Liver (tissue), 9 donors: Measurements from ENCODE around the gene SUCO. TPM values are rescaled to one million over a fixed set of nuclear protein-coding genes. Genes with fewer than 3 reads are reported as not detected.

ENCODE experiments used
- DNase-seq: peaks from one replicate; pipeline ENCODE4 v3.0.0-alpha.2; 2017; ENCODE audit warnings: low spot score
- H3K27ac ChIP-seq, 2 donors: one replicate each; pipeline ENCODE4 v1.7.0; 2013; ENCODE audit warnings: inconsistent platforms in 2 of 2, low read length in 2 of 2, control low read depth in 1 of 2, low read depth in 1 of 2, mild to moderate bottlenecking in 1 of 2
- H3K27me3 ChIP-seq, 4 donors: one replicate each; pipeline versions ENCODE4 v1.6.1 to v1.7.0; 2013; ENCODE audit warnings: low read length in 3 of 4, inconsistent platforms in 1 of 4, mild to moderate bottlenecking in 1 of 4, moderate library complexity in 1 of 4; ENCODE audit not compliant: control insufficient read depth in 4 of 4, insufficient read depth in 4 of 4
- H3K36me3 ChIP-seq, 4 donors: one replicate each; pipeline versions ENCODE4 v1.6.1 to v1.7.0; 2013; ENCODE audit warnings: low read length in 3 of 4, mild to moderate bottlenecking in 3 of 4, low read depth in 1 of 4, moderate library complexity in 1 of 4; ENCODE audit not compliant: control insufficient read depth in 4 of 4, insufficient read depth in 3 of 4
- H3K4me1 ChIP-seq, 4 donors: one replicate each; pipeline versions ENCODE4 v1.6.1 to v1.7.0; 2013; ENCODE audit warnings: low read length in 3 of 4, mild to moderate bottlenecking in 3 of 4, moderate library complexity in 1 of 4; ENCODE audit not compliant: control insufficient read depth in 4 of 4, insufficient read depth in 4 of 4
- H3K4me3 ChIP-seq, 3 donors: one replicate each; pipeline versions ENCODE4 v1.6.1 to v1.7.0; 2013; ENCODE audit warnings: low read length in 3 of 3, control low read depth in 1 of 3, low read depth in 1 of 3, mild to moderate bottlenecking in 1 of 3
- H3K9ac ChIP-seq, 2 donors: one replicate each; pipeline ENCODE4 v1.7.0; 2013; ENCODE audit warnings: low read length in 2 of 2, mild to moderate bottlenecking in 2 of 2, moderate library complexity in 2 of 2, control low read depth in 1 of 2, low read depth in 1 of 2
- H3K9me3 ChIP-seq, 4 donors: one replicate each; pipeline versions ENCODE4 v1.6.1 to v1.7.0; 2013; ENCODE audit warnings: low read length in 3 of 4; ENCODE audit not compliant: control insufficient read depth in 4 of 4
- CTCF ChIP-seq: fragments of 150-350 bp; IDR thresholded peaks from 2 replicates; pipeline ENCODE4 v1.5.1; 2017; ENCODE audit warnings: improper control_type of control experiment, low read depth, low read length; ENCODE audit not compliant: missing input control
- EGR1 ChIP-seq, 2 donors: IDR thresholded peaks; 2 replicates each; pipeline ENCODE4 v1.6.1; 2016 to 2018; ENCODE audit warnings: antibody characterized with exemption in 2 of 2, low read depth in 2 of 2
- FOXA1 ChIP-seq: IDR thresholded peaks from 2 replicates; pipeline ENCODE4 v1.6.1; 2016; ENCODE audit warnings: antibody characterized with exemption
- HNF4A ChIP-seq, 2 donors: conservative IDR thresholded peaks; 2 replicates each; pipeline ENCODE4 v1.6.1; 2016; ENCODE audit warnings: antibody characterized with exemption in 2 of 2, mild to moderate bottlenecking in 2 of 2
- JUND ChIP-seq, 2 donors: IDR thresholded peaks; 2 replicates each; pipeline ENCODE4 v1.6.1; 2016; ENCODE audit warnings: antibody characterized with exemption in 2 of 2
- RAD21 ChIP-seq, 2 donors: IDR thresholded peaks; 2 replicates each; pipeline ENCODE4 v1.6.1; 2016; ENCODE audit warnings: antibody characterized with exemption in 2 of 2, mild to moderate bottlenecking in 2 of 2
- SP1 ChIP-seq: IDR thresholded peaks from 2 replicates; pipeline ENCODE4 v1.6.1; 2018; ENCODE audit warnings: antibody characterized with exemption, mild to moderate bottlenecking
- ZBTB33 ChIP-seq: IDR thresholded peaks from 2 replicates; pipeline ENCODE4 v1.6.1; 2016; ENCODE audit warnings: antibody characterized with exemption
- WGBS: extraction: QIAGEN DNeasy Blood & Tissue Kit; methylation state at CpG from one replicate; pipeline ENCODE4 v1.1.7; 2013; 5-methylcytosine and 5-hydroxymethylcytosine counted together
- polyA plus RNA-seq, 2 donors: library from polyadenylated mRNA; stranded (reverse) in 1 of 2; unstranded in 1 of 2; fragments of 200-250 nt in 1 of 2; fragments of >200 nt in 1 of 2; fragmentation: Nextera tagmentation in 1 of 2; extraction: Ambion mirVana in 1 of 2; gene quantifications; one replicate each; pipeline versions ENCODE4 v1.2.1 to v1.2.3, GENCODE V29; 2013 to 2015
- total RNA-seq, 2 donors: library from RNA; depleted of rRNA; stranded (reverse); fragments of >200 nt; gene quantifications; one replicate each; pipeline ENCODE4 v1.2.3, GENCODE V29; 2014
- TF ChIP-seq, protein P1 (sequence below): IDR thresholded peaks from 2 replicates; pipeline ENCODE4 v1.6.1; 2016; ENCODE audit warnings: antibody characterized with exemption, mild to moderate bottlenecking
- donor health status: healthy.
- donor health status: healthy.
- donor health status: healthy.
- donor health status: healthy.
- donor health status: healthy.

SUCO gene
- total and polyA plus RNA-seq, 4 donors: 2.8 to 38.1 (median 8.5) TPM

GRCh38 chr1:172544481-172545104, 11.6 kb downstream of the SUCO start:
- Histone ChIP-seq H3K9ac (no peak overlapping the region), H3K27me3 (no peaks in the 10 kb centered on the region), H3K27ac (no peak overlapping the region), H3K4me3 (no peak overlapping the region), H3K36me3 (no peaks in the 10 kb centered on the region), H3K9me3 (no peaks in the 10 kb centered on the region), H3K4me1 (peaks cover 0 to 6% (median 2%) of the 10 kb centered on the region in 4 donors)
- TF ChIP-seq HNF4A (conservative IDR thresholded peaks at IDR 0.05): no peak
- DNase-seq: no peak
- 91% methylated on average over 2 of the region's 2 CpGs for WGBS

DNA sequence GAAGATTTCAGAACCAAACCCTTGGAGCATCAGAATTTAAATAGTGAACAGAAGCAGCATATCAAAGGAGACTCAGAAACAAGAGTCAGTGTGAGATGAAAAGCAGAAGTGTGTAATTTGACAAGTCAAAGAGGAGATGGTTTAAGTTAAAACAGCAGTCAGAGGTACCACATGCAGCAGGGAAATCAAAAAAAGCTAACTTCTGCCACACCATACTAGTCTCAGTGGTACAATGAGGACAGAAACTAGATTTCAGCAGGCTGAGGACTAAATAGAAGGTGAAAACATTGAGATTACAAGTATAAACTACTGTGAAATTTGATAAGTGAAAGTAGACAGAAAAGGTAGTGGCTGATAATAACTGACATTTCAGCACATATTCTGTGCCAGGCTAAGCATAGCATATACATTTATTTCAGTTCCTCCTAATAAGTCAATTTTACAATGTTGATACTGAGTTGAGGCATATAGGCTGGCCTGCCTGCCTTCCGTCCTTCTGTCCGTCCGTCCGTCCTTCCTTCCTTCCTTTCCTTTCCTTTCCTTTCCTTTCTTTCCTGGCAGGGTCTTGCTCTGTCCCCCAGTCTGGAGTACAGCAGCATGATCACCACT, 12.6 kb downstream of the SUCO start:
- TF ChIP-seq JUND (IDR thresholded peaks at IDR 0.05): no peak
- TF ChIP-seq, protein P1, sequence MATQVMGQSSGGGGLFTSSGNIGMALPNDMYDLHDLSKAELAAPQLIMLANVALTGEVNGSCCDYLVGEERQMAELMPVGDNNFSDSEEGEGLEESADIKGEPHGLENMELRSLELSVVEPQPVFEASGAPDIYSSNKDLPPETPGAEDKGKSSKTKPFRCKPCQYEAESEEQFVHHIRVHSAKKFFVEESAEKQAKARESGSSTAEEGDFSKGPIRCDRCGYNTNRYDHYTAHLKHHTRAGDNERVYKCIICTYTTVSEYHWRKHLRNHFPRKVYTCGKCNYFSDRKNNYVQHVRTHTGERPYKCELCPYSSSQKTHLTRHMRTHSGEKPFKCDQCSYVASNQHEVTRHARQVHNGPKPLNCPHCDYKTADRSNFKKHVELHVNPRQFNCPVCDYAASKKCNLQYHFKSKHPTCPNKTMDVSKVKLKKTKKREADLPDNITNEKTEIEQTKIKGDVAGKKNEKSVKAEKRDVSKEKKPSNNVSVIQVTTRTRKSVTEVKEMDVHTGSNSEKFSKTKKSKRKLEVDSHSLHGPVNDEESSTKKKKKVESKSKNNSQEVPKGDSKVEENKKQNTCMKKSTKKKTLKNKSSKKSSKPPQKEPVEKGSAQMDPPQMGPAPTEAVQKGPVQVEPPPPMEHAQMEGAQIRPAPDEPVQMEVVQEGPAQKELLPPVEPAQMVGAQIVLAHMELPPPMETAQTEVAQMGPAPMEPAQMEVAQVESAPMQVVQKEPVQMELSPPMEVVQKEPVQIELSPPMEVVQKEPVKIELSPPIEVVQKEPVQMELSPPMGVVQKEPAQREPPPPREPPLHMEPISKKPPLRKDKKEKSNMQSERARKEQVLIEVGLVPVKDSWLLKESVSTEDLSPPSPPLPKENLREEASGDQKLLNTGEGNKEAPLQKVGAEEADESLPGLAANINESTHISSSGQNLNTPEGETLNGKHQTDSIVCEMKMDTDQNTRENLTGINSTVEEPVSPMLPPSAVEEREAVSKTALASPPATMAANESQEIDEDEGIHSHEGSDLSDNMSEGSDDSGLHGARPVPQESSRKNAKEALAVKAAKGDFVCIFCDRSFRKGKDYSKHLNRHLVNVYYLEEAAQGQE: no peak
- TF ChIP-seq SP1: no peak
- TF ChIP-seq RAD21 (IDR thresholded peaks at IDR 0.05): no peak
- TF ChIP-seq ZBTB33: no peak
- TF ChIP-seq CTCF: no peak
- no peak for TF ChIP-seq HNF4A (conservative IDR thresholded peaks at IDR 0.05)
- no peak for TF ChIP-seq EGR1 (IDR thresholded peaks at IDR 0.05; ENCODE audit: low read depth in 2 of 2)
- no peak for TF ChIP-seq FOXA1
- 88% methylated on average over 4 of the region's 4 CpGs for WGBS
- Histone ChIP-seq H3K36me3 (no peaks in the 10 kb centered on the region), H3K27ac (no peak overlapping the region), H3K27me3 (no peaks in the 10 kb centered on the region), H3K4me1 (peaks cover 0 to 3% (median under 1%) of the 10 kb centered on the region in 4 donors), H3K9me3 (no peaks in the 10 kb centered on the region), H3K4me3 (no peak overlapping the region), H3K9ac (no peak overlapping the region)
- no peak for DNase-seq
